Activated T-helper 17 cell treated with anti-CD3 and anti-CD28 coated beads, Interleukin-2, amount 50 U/mL, for 72 hours (primary cell): Measurements from ENCODE around the gene GFRA1. TPM values are rescaled to one million over a fixed set of nuclear protein-coding genes. Genes with fewer than 3 reads are reported as not detected.

ENCODE experiments used
- ATAC-seq: fragments of 150-1000 bp; cut with Tn5 transposase; replicated peaks from 2 replicates; pipeline ENCODE4 v1.10.0; 2021; ENCODE audit warnings: mild to moderate bottlenecking, moderate library complexity
- H3K27ac Mint-ChIP-seq: one replicate; pipeline ENCODE4 v1.8.0; 2022; ENCODE audit warnings: mixed read lengths
- H3K27me3 Mint-ChIP-seq: one replicate; pipeline ENCODE4 v1.8.0; 2022; ENCODE audit warnings: mixed read lengths
- H3K36me3 Mint-ChIP-seq: one replicate; pipeline ENCODE4 v1.8.0; 2022; ENCODE audit warnings: low read depth, mild to moderate bottlenecking, mixed read lengths
- H3K4me1 Mint-ChIP-seq: one replicate; pipeline ENCODE4 v1.8.0; 2022; ENCODE audit warnings: mixed read lengths
- H3K4me3 Mint-ChIP-seq: one replicate; pipeline ENCODE4 v1.8.0; 2022; ENCODE audit warnings: mild to moderate bottlenecking, mixed read lengths
- H3K9me3 Mint-ChIP-seq: one replicate; pipeline ENCODE4 v1.8.0; 2022; ENCODE audit warnings: mixed read lengths
- total RNA-seq, 2 donors: library from RNA; stranded (reverse); gene quantifications; one replicate each; pipeline ENCODE4 v1.2.3, GENCODE V29; 2022

Gene GFRA1
- total RNA-seq, 2 donors from 2014 or later: not detected

GRCh38 chr10:116159197-116159596 lies 113.8 kb downstream of the GFRA1 start:
- H3K9me3 Mint-ChIP-seq: no peaks in the 10 kb centered on the region

GRCh38 chr10:116158036-116158435 lies 115.0 kb downstream of the GFRA1 start:
- H3K36me3 Mint-ChIP-seq: no peaks in the 10 kb centered on the region
- no peak overlapping the region for H3K27ac Mint-ChIP-seq
- no peak for ATAC-seq
- H3K4me1 Mint-ChIP-seq: no peaks in the 10 kb centered on the region
- H3K4me3 Mint-ChIP-seq: no peak overlapping the region
- H3K9me3 Mint-ChIP-seq: no peaks in the 10 kb centered on the region
- H3K27me3 Mint-ChIP-seq: no peaks in the 10 kb centered on the region

More at GRCh38 chr10:116159197-116159596, 113.8 kb downstream of the GFRA1 start:
- H3K27me3 Mint-ChIP-seq: no peaks in the 10 kb centered on the region
- H3K4me3 Mint-ChIP-seq: no peak overlapping the region
- no peaks in the 10 kb centered on the region for H3K36me3 Mint-ChIP-seq
- no peak overlapping the region for H3K27ac Mint-ChIP-seq
- no peaks in the 10 kb centered on the region for H3K4me1 Mint-ChIP-seq
- no peak for ATAC-seq

GRCh38 chr10:116157485-116157884 lies 115.5 kb downstream of the GFRA1 start:
- no peak overlapping the region for H3K27ac Mint-ChIP-seq
- no peak overlapping the region for H3K4me3 Mint-ChIP-seq
- no peaks in the 10 kb centered on the region for H3K27me3 Mint-ChIP-seq
- no peaks in the 10 kb centered on the region for H3K4me1 Mint-ChIP-seq
- H3K36me3 Mint-ChIP-seq: no peaks in the 10 kb centered on the region
- ATAC-seq: no peak
- no peaks in the 10 kb centered on the region for H3K9me3 Mint-ChIP-seq

GRCh38 chr10:116156819-116157218 lies 116.2 kb downstream of the GFRA1 start:
- no peaks in the 10 kb centered on the region for H3K27me3 Mint-ChIP-seq
- H3K4me1 Mint-ChIP-seq: no peaks in the 10 kb centered on the region
- H3K27ac Mint-ChIP-seq: no peak overlapping the region
- H3K4me3 Mint-ChIP-seq: no peak overlapping the region
- H3K36me3 Mint-ChIP-seq: no peaks in the 10 kb centered on the region
- no peak for ATAC-seq
- peaks cover under 1% of the 10 kb centered on the region for H3K9me3 Mint-ChIP-seq

GRCh38 chr10:116155191-116155590 lies 117.8 kb downstream of the GFRA1 start:
- H3K36me3 Mint-ChIP-seq: no peaks in the 10 kb centered on the region
- H3K4me1 Mint-ChIP-seq: no peaks in the 10 kb centered on the region
- H3K27ac Mint-ChIP-seq: no peak overlapping the region
- ATAC-seq: no peak
- H3K9me3 Mint-ChIP-seq: peaks cover 8% of the 10 kb centered on the region
- H3K27me3 Mint-ChIP-seq: peaks cover 2% of the 10 kb centered on the region
- H3K4me3 Mint-ChIP-seq: no peak overlapping the region

- Mint-ChIP-seq H3K36me3 (no peaks in the 10 kb centered on the region), H3K4me3 (no peak overlapping the region), H3K27ac (no peak overlapping the region), H3K27me3 (peaks cover 3% of the 10 kb centered on the region), H3K9me3 (peaks cover 10% of the 10 kb centered on the region), H3K4me1 (no peaks in the 10 kb centered on the region)
- no peak for ATAC-seq
Observed at GRCh38 chr10:116154651-116155050, 118.4 kb downstream of the GFRA1 start.

- H3K9me3 Mint-ChIP-seq: peaks cover 14% of the 10 kb centered on the region
- H3K4me3 Mint-ChIP-seq: no peak overlapping the region
- H3K4me1 Mint-ChIP-seq: no peaks in the 10 kb centered on the region
- H3K36me3 Mint-ChIP-seq: no peaks in the 10 kb centered on the region
- peaks cover 3% of the 10 kb centered on the region for H3K27me3 Mint-ChIP-seq
- H3K27ac Mint-ChIP-seq: no peak overlapping the region
- no peak for ATAC-seq
Observed at GRCh38 chr10:116151076-116151475, 121.9 kb downstream of the GFRA1 start.

- H3K27me3 Mint-ChIP-seq: peaks cover 3% of the 10 kb centered on the region
- no peak overlapping the region for H3K4me3 Mint-ChIP-seq
- H3K36me3 Mint-ChIP-seq: no peaks in the 10 kb centered on the region
- ATAC-seq: no peak
- no peaks in the 10 kb centered on the region for H3K4me1 Mint-ChIP-seq
- no peak overlapping the region for H3K27ac Mint-ChIP-seq
- peaks cover 14% of the 10 kb centered on the region for H3K9me3 Mint-ChIP-seq
Observed at GRCh38 chr10:116150606-116151005, 122.4 kb downstream of the GFRA1 start.

GRCh38 chr10:116147147-116147905 lies 125.7 kb downstream of the GFRA1 start:
- peaks cover 7% of the 10 kb centered on the region for H3K27me3 Mint-ChIP-seq
- H3K9me3 Mint-ChIP-seq: peaks cover 14% of the 10 kb centered on the region
- no peak overlapping the region for H3K4me3 Mint-ChIP-seq
- no peak overlapping the region for H3K27ac Mint-ChIP-seq
- ATAC-seq: peak; percentile 28
- H3K36me3 Mint-ChIP-seq: no peaks in the 10 kb centered on the region
- no peaks in the 10 kb centered on the region for H3K4me1 Mint-ChIP-seq

GRCh38 chr10:116146372-116147140 lies 126.5 kb downstream of the GFRA1 start:
- peaks cover 11% of the 10 kb centered on the region for H3K9me3 Mint-ChIP-seq
- no peaks in the 10 kb centered on the region for H3K4me1 Mint-ChIP-seq
- no peaks in the 10 kb centered on the region for H3K36me3 Mint-ChIP-seq
- no peak overlapping the region for H3K27ac Mint-ChIP-seq
- no peak for ATAC-seq
- peaks cover 7% of the 10 kb centered on the region for H3K27me3 Mint-ChIP-seq
- no peak overlapping the region for H3K4me3 Mint-ChIP-seq

GRCh38 chr10:116143673-116144222 lies 129.3 kb downstream of the GFRA1 start:
- ATAC-seq: no peak
- Mint-ChIP-seq H3K4me3 (no peak overlapping the region), H3K27ac (no peak overlapping the region), H3K9me3 (peaks cover 3% of the 10 kb centered on the region), H3K4me1 (no peaks in the 10 kb centered on the region), H3K36me3 (no peaks in the 10 kb centered on the region), H3K27me3 (peaks cover 4% of the 10 kb centered on the region)

- Mint-ChIP-seq H3K27me3 (peaks cover 4% of the 10 kb centered on the region), H3K9me3 (peaks cover 1% of the 10 kb centered on the region), H3K4me1 (no peaks in the 10 kb centered on the region), H3K27ac (no peak overlapping the region), H3K36me3 (no peaks in the 10 kb centered on the region), H3K4me3 (no peak overlapping the region)
- no peak for ATAC-seq
Observed at GRCh38 chr10:116141855-116142254, 131.2 kb downstream of the GFRA1 start.

- no peak overlapping the region for H3K27ac Mint-ChIP-seq
- no peaks in the 10 kb centered on the region for H3K36me3 Mint-ChIP-seq
- H3K9me3 Mint-ChIP-seq: no peaks in the 10 kb centered on the region
- ATAC-seq: no peak
- no peaks in the 10 kb centered on the region for H3K4me1 Mint-ChIP-seq
- peaks cover 4% of the 10 kb centered on the region for H3K27me3 Mint-ChIP-seq
- no peak overlapping the region for H3K4me3 Mint-ChIP-seq
Observed at GRCh38 chr10:116141246-116141645, 131.8 kb downstream of the GFRA1 start.

GRCh38 chr10:116139886-116140285 lies 133.1 kb downstream of the GFRA1 start:
- H3K4me1 Mint-ChIP-seq: no peaks in the 10 kb centered on the region
- H3K4me3 Mint-ChIP-seq: no peak overlapping the region
- H3K27ac Mint-ChIP-seq: no peak overlapping the region
- no peaks in the 10 kb centered on the region for H3K9me3 Mint-ChIP-seq
- no peaks in the 10 kb centered on the region for H3K36me3 Mint-ChIP-seq
- ATAC-seq: no peak
- H3K27me3 Mint-ChIP-seq: peaks cover 4% of the 10 kb centered on the region

- Mint-ChIP-seq H3K4me3 (no peak overlapping the region), H3K4me1 (no peaks in the 10 kb centered on the region), H3K36me3 (no peaks in the 10 kb centered on the region), H3K9me3 (no peaks in the 10 kb centered on the region), H3K27ac (no peak overlapping the region), H3K27me3 (peaks cover 4% of the 10 kb centered on the region)
- no peak for ATAC-seq
Observed at GRCh38 chr10:116138897-116139296, 134.1 kb downstream of the GFRA1 start.
